ENCODE data around the gene ATF7IP. TPM values are rescaled to one million over a fixed set of nuclear protein-coding genes. Genes with fewer than 3 reads are reported as not detected.

Gene ATF7IP
- total RNA-seq, 1 donor from 2014 or later = 46.2 TPM

- no peak for DNase-seq
These were observed 140.4 kb downstream of the ATF7IP start for GRCh38 chr12:14505626-14506596.

DNA sequence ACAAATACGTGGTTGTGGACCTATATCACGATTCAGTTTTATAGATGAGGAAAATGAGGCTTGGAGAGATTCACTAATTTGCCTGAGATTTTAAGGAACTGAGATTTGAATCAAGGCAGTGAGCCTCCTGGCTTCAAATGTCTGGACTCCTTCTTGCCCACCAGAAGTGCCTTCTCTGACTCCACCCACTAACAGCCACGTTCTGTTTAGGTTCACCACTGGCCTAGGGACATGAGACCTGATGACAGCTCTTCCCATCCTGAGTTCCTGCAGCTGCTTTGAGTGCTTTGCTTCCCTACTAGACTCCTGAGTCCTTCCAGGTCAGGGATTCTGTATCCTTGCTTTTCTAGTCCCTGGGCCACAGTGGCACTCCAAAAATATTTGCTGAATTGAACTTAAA is 145.1 kb downstream of the ATF7IP start:
- no peak for DNase-seq

- peak; percentile 40 for DNase-seq
These were observed 148.8 kb downstream of the ATF7IP start for GRCh38 chr12:14514154-14514842.

- DNase-seq = no peak
These were observed 149.5 kb downstream of the ATF7IP start for GRCh38 chr12:14514946-14515345.

GRCh38 chr12:14521822-14522221 is 156.3 kb downstream of the ATF7IP start:
- DNase-seq = no peak

DNA sequence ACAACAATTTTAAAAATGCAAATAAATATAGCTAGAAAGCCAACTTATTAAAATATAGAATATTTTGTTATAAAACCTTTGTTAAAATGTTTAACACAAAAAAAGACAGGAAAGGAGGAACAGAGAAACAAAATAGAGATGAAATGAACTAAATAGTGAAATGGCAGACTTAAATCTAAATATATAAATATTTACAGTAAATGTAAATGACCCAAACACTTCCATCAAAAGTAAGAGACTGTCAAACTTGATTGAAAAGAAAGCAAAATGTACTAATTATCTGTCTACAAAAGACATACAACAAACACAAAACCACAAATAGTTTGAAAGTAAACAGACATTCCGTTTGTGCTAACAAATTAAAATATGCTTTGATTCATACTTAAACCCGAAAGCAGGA is 160.5 kb downstream of the ATF7IP start:
- DNase-seq = no peak

DNA sequence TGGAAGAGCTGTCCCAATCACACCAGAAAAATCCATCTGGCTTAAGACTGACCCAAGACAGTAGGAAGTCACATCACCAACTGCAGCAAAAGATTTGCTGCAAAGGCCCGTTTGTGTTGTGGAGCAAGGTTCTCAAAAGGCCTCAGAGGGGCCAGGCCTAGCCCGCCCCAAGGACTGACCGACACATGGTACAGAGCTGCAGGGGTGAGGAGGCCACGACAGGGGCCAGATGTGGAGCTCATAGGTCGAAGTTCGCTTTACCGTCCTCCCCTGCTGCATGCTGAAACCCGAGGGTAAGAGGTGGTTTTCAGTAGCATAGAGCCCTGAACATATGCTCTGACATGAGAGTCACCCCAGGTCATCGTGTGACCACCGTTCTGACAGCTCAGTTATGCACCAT is 166.7 kb downstream of the ATF7IP start:
- DNase-seq = no peak

GRCh38 chr12:14537088-14537487 is 171.6 kb downstream of the ATF7IP start:
- no peak for DNase-seq

- no peak for DNase-seq
These were observed 175.4 kb downstream of the ATF7IP start for GRCh38 chr12:14540801-14541462.

GRCh38 chr12:14545144-14546124 is 180.0 kb downstream of the ATF7IP start:
- no peak for DNase-seq

DNA sequence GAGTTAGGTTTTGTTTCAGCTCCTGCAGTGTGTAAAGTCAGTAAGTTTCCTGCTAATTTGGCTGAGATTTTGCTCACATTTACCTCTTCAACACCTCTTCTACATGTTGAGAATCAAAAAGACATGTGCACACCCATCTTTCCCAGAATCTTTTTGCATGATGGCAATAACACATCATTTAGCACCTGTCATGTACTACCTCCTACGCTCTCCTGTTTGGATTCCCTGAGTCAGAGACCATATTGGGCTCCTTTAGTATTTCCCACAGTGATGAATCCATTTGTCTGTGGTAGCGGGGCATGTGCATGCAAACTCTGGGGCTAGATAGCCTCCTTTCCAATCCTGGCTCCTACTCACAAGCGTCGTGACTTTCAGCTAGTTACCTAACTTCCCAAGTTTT is 182.1 kb downstream of the ATF7IP start:
- no peak for DNase-seq

DNA sequence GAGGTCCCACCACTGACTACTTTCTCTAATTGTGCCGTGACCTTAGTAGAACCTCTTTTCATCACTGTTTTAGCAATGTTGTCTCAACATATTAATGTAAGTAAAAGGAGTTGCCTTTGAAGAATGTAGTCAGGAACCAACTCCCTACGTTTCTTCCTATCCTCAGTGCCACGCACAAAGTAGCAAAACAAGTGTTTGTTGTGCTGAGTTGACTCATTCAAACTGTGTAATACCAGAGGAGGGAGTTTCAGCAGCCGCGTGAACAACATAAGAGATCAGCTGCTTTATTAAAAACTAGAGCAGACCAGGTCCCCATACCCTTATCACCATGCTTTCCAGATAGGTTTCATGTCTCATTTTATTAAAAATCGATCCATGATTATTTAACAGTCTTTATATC is 183.1 kb downstream of the ATF7IP start:
- DNase-seq = no peak

Other genes starting within 250 kb of the ATF7IP start
- 18.1 TPM for gene PLBD1, start 202.2 kb downstream of the ATF7IP start, total RNA-seq

All from skin of body (tissue), 2 donors.